ENCODE data around the gene ZNF579. TPM values are rescaled to one million over a fixed set of nuclear protein-coding genes. Genes with fewer than 3 reads are reported as not detected.
A peak's percentile ranks its signal among the peaks of the same experiment; 100 is the strongest.

ZNF579 gene
- total and polyA plus RNA-seq, 10 donors: 0.72 to 10.6 (median 5.7) TPM

DNA sequence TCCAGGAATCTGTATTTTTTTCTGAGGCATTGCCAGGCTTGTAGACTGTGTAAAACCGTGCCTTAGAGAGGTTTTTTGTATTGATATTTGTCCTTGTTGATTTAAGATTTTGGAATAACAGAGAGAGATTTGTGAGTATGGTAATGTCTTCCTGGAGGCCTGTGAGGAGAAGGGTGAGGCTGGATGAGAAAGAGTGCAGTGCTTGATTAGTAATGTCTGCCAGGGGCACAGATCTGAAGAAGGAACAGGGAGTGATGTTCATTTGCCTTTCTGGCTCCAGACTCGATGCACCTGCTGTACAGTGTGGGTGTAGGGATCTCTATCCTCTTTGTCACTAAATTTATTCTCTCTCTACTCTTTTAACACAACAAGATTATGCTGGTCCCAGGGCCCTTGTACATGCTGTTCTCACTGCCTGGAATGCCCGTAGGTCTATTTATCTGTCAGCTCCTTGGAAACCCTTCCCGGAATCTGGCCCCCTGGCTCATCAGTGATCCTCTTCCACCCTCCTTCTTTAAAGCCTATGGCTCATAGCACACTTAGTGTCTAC is 14.4 kb upstream of the ZNF579 start:
- no peak for TF ChIP-seq POLR2AphosphoS5 (IDR thresholded peaks at IDR 0.05)
- no peak for TF ChIP-seq CTCF (IDR thresholded peaks at IDR 0.05 in 8 of 11, conservative IDR thresholded peaks at IDR 0.05 in 3 of 11)
- intact Hi-C loops (cut with DNase I; ENCODE audit: low total_unique reads): no loop called here
- H3K9me3 ChIP-seq: peaks cover 0 to 4% (median 0%) of the 10 kb centered on the region in 8 donors
- no peak overlapping the region for H3K4me3 ChIP-seq
- H3K27me3 ChIP-seq (replicated peaks in 1 of 7): no peaks in the 10 kb centered on the region
- 88 to 96% (median 92%) methylated on average over 4 of the region's 4 CpGs for WGBS, 5 donors
- no peak overlapping the region for H3K27ac ChIP-seq
- H3K36me3 ChIP-seq: peaks cover 0 to 63% (median 41%) of the 10 kb centered on the region in 6 donors
- DNase-seq: no peak
- H3K4me1 ChIP-seq: peaks cover 0 to 12% (median 7%) of the 10 kb centered on the region in 6 donors

DNA sequence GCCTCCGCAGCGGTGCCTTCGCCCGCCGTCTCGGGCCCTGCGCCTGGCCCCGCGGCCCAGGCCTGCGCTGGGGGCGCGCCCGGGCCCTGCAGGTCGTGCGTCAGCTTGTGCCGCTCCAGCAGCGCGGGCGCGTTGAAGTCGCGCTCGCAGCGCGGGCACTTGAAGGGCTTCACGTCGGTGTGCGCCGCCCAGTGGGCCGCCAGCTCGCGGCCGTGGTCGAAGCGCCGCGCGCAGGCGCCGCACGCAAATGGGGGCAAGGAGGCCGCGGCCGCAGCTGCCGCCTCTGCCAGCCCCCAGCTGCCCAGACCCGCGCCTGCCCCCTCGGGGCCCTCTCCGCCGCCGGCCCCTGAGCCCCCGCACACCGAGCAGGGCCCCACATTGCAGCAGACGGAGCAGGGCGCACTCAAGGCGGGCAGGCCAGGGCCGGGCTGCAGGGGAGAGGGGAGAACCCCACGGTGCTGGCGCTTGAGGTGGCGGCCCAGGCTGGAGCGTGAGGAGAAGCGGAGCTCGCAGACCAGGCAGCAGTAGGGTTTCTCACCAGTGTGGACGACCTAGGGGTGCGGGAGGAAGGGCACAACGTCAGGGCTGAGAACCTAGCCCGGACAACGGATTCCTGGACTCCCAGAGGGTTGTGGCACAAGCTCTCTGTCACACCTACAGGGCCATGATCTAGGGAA is 12.6 kb upstream of the ZNF579 start:
- 89 to 94% (median 92%) methylated on average over 27 to 68 of the region's 68 CpGs for WGBS, 5 donors
- DNase-seq: peak; percentile 74
- peaks cover 0 to 63% (median 41%) of the 10 kb centered on the region in 6 donors for H3K36me3 ChIP-seq
- H3K9me3 ChIP-seq: peaks cover 0 to 4% (median 0%) of the 10 kb centered on the region in 8 donors
- H3K4me3 ChIP-seq: no peak overlapping the region
- TF ChIP-seq POLR2AphosphoS5 (IDR thresholded peaks at IDR 0.05): peak in 1 of 3 donors; percentile 19
- TF ChIP-seq POLR2A (IDR thresholded peaks at IDR 0.05): no peak
- intact Hi-C loops (cut with DNase I; ENCODE audit: low total_unique reads): no loop called here
- H3K27ac ChIP-seq: no peak overlapping the region
- no peaks in the 10 kb centered on the region for H3K27me3 ChIP-seq (replicated peaks in 1 of 7)
- peaks cover 0 to 3% (median 1%) of the 10 kb centered on the region in 6 donors for H3K4me1 ChIP-seq

DNA sequence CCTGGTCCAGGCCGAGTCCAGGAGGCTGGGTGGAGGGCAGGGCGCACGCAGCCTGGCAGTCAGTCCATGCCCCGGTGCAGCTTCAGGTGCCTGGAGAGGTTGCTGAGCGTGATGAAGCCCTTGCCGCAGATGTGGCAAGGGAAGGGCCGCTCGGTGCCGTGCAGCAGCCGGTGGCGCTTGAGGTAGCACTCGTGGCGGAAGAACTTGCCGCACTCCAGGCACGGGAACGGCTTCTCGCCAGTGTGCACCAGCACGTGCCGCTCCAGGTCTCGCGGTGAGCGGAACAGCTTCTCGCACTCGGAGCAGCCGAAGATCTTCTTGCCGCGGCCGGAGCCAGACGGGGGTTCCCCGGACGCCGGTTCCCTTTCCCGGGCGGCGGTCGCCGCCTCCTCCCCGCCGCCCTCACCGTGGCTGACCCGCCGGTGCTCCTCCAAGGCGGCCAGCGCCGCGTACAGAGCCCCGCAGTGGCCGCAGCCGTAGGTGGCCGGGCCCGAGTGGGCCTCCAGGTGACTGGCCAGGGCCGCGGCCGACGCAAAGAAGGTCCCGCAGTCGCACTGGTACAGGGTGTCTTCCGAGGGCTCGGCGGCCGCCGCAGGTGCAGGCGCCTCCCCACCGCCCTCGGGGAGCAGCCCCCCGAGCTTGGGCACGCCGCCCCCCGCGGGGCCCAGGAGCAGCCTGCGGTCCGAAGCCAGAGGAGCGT is 11.9 kb upstream of the ZNF579 start:
- DNase-seq: no peak
- H3K27me3 ChIP-seq (replicated peaks in 1 of 7): peaks cover 0 to 3% (median 0%) of the 10 kb centered on the region in 7 donors
- 94 to 98% (median 95%) methylated on average over 20 to 73 of the region's 73 CpGs for WGBS, 5 donors
- peaks cover 4 to 8% (median 6%) of the 10 kb centered on the region in 6 donors for H3K4me1 ChIP-seq
- H3K4me3 ChIP-seq: no peak overlapping the region
- TF ChIP-seq POLR2AphosphoS5 (IDR thresholded peaks at IDR 0.05) (peak in 1 of 3 donors; percentile 31), POLR2A (IDR thresholded peaks at IDR 0.05) (no peak)
- intact Hi-C loops (cut with DNase I; ENCODE audit: low total_unique reads): no loop called here
- no peak overlapping the region for H3K27ac ChIP-seq
- H3K36me3 ChIP-seq: peaks cover 0 to 59% (median 41%) of the 10 kb centered on the region in 6 donors
- H3K9me3 ChIP-seq: peaks cover 0 to 4% (median 0%) of the 10 kb centered on the region in 8 donors

DNA sequence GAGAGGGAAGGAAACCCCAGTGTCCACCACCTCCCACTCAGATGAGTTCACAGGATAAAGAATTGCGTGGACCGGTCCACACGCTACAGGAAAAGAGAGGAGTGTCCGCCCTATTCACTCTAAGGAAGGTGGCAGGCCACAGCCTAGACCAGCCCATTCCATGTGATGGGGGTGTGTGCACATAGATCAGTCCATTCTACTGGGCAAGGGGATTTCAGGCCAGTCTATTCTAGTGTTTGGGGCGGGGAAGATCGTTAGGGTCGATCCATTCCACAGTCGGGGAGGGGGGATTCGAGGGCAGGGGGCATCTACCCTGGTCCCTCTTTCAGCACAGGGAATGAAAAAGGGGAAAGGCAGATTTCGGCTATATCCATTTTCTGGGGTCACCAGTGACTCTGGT is 10.9 kb upstream of the ZNF579 start:
- WGBS, 5 donors: 81 to 95% (median 88%) methylated on average over 10 of the region's 10 CpGs
- H3K36me3 ChIP-seq: peaks cover 0 to 49% (median 38%) of the 10 kb centered on the region in 6 donors
- no peak for TF ChIP-seq POLR2A (IDR thresholded peaks at IDR 0.05)
- TF ChIP-seq CTCF (IDR thresholded peaks at IDR 0.05 in 8 of 11, conservative IDR thresholded peaks at IDR 0.05 in 3 of 11): no peak
- no peak for TF ChIP-seq POLR2AphosphoS5 (IDR thresholded peaks at IDR 0.05)
- no peak overlapping the region for H3K4me3 ChIP-seq
- H3K27ac ChIP-seq: no peak overlapping the region
- peaks cover 0 to 4% (median 0%) of the 10 kb centered on the region in 8 donors for H3K9me3 ChIP-seq
- DNase-seq: no peak
- peaks cover 0 to 13% (median 0%) of the 10 kb centered on the region in 7 donors for H3K27me3 ChIP-seq (replicated peaks in 1 of 7)
- H3K4me1 ChIP-seq: peaks cover 11 to 18% (median 16%) of the 10 kb centered on the region in 6 donors
- intact Hi-C loops (cut with DNase I; ENCODE audit: low total_unique reads): no loop called here
